Memory B cell (primary cell): ENCODE data around the gene ZCCHC7.
A peak's percentile ranks its signal among the peaks of the same experiment; 100 is the strongest.
"Not testable (repeated sequence)": the region's sequence is repeated elsewhere in the genome, so short reads cannot be mapped to it uniquely, and the experiment has no call there.

Source experiments
- ATAC-seq: fragments of 150-1000 bp; cut with Tn5 transposase; 2 replicates; pipeline ENCODE4 v1.10.0; 2021; ENCODE audit warnings: low read depth, mild to moderate bottlenecking, moderate library complexity
- DNase-seq, 2 donors: peaks; one replicate each; pipeline ENCODE4 v3.0.0; 2022; ENCODE audit warnings: low spot score in 2 of 2
- H3K27ac Mint-ChIP-seq: one replicate; pipeline ENCODE4 v1.8.0; 2022; ENCODE audit warnings: mild to moderate bottlenecking, moderate library complexity, mixed read lengths
- H3K27me3 Mint-ChIP-seq: one replicate; pipeline ENCODE4 v1.8.0; 2022; ENCODE audit warnings: mixed read lengths
- H3K36me3 Mint-ChIP-seq: one replicate; pipeline ENCODE4 v1.8.0; 2022; ENCODE audit warnings: mild to moderate bottlenecking, mixed read lengths
- H3K4me1 Mint-ChIP-seq: one replicate; pipeline ENCODE4 v1.8.0; 2022; ENCODE audit warnings: mixed read lengths
- H3K4me3 Mint-ChIP-seq: one replicate; pipeline ENCODE4 v1.8.0; 2022; ENCODE audit warnings: mild to moderate bottlenecking, moderate library complexity, mixed read lengths
- H3K9me3 Mint-ChIP-seq: one replicate; pipeline ENCODE4 v1.8.0; 2022; ENCODE audit warnings: mixed read lengths

Gene ZCCHC7

DNA sequence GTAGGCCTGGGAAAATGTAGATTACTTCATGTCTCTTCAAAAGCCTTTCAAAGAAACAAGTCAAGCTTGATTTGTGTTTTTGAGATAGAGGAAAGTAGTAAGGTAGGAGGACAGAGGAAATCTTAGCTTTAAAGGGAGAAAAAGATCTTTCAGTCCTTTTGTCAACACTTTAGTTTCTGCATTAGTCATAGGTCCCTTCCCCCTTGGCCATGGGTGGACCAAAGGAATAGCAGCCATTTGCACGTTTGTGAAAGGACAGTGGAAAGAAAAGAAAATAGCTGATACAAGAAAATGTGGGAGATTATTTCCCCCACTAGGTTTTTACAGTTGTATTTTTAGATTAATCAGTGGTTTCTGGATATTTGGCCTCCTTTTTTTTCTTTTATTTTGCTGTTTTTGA, 180.2 kb downstream of the ZCCHC7 start:
- Mint-ChIP-seq H3K27ac (peak overlapping the region; percentile 82), H3K9me3 (no peaks in the 10 kb centered on the region), H3K4me3 (no peak overlapping the region), H3K27me3 (no peaks in the 10 kb centered on the region), H3K4me1 (peaks cover 58% of the 10 kb centered on the region), H3K36me3 (peaks cover 22% of the 10 kb centered on the region)
- ATAC-seq (no peak), DNase-seq (no peak)

DNA sequence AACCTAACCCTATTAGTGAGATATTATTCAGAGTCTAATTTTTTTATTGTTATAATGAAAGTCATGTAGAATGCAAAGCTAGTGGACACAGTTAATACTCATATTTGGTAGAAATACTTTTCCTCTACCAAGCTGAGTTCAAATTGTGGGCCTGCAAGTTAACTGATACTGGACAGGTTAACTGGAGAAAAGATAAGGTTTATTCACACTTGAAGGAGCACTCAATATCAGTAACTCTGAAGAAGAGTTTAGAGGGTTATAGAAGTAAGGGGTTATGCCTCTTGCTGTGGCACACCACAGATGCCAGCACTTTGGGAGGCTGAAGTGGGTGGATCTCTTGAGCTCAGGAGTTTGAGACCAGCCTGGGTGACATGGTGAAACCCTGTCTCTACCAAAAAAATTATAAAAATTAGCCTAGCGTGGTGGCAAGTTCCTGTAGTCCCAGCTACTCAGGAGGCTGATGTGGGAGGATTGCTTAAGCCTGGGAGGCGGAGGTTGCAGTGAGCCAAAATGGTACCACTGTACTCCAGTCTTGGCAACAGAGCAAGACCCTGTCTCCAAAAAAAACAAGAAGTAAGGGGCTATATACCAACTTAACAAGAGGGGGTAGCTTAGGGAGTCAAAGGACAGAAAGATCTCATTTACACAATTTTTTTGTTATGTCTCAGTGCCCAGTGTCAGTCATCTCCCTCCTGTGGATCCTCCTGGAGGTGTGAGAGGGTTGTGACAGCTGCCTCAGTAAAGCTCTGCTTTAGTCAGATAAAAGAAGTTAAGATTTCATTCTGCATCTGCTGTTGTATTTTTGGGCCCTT, 180.9 kb downstream of the ZCCHC7 start:
- Mint-ChIP-seq H3K9me3 (no peaks in the 10 kb centered on the region), H3K4me1 (peaks cover 51% of the 10 kb centered on the region), H3K4me3 (peak overlapping the region; percentile 37), H3K27ac (peak overlapping the region; percentile 74), H3K27me3 (no peaks in the 10 kb centered on the region), H3K36me3 (peaks cover 21% of the 10 kb centered on the region)
- DNase-seq (no peak), ATAC-seq (no peak)

DNA sequence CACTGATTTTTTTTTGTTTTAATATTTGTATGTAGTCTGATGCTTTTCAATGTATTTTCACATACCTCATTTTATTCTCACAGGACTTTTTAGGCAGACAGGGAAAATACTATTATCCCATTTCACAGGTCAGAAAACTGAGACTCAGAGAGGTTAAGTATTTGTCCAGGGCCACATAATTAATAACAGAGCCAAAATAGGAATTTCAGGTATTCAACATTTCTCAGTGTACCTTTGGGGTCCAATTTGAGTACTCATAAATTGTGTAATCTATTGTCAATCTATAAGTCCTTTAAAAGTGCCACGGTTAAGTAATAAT, 181.4 kb downstream of the ZCCHC7 start:
- H3K36me3 Mint-ChIP-seq, result peaks cover 21% of the 10 kb centered on the region
- peaks cover 47% of the 10 kb centered on the region for H3K4me1 Mint-ChIP-seq
- H3K27ac Mint-ChIP-seq, result peak overlapping the region; percentile 74
- H3K4me3 Mint-ChIP-seq, result peak overlapping the region; percentile 24
- H3K9me3 Mint-ChIP-seq, result no peaks in the 10 kb centered on the region
- no peak for DNase-seq
- H3K27me3 Mint-ChIP-seq, result no peaks in the 10 kb centered on the region
- ATAC-seq, result no peak

DNA sequence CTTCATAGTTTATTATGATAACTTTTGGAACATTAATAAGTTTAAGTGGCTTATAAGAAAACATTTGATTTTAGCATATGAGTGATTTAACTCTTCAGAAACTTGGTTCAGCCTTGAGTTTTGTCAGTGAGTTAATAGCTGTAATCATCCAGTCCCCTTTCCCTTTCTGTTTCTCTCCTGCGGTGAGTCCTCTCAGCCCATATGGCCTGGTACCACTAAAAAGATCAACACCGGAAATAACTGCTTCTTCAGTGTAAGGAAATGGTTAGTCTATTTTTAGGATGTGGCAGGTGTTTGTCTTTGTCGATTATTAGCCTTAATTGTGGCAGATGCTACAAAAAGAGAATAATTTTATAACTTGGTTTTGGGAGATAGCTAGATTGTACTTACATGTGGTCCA, 181.9 kb downstream of the ZCCHC7 start:
- peak; percentile 100 for ATAC-seq
- Mint-ChIP-seq H3K27me3 (no peaks in the 10 kb centered on the region), H3K4me1 (peaks cover 47% of the 10 kb centered on the region), H3K4me3 (peak overlapping the region; percentile 56), H3K27ac (peak overlapping the region; percentile 74), H3K36me3 (peaks cover 21% of the 10 kb centered on the region), H3K9me3 (no peaks in the 10 kb centered on the region)
- DNase-seq, result peak in 1 of 2 donors; percentile 65

DNA sequence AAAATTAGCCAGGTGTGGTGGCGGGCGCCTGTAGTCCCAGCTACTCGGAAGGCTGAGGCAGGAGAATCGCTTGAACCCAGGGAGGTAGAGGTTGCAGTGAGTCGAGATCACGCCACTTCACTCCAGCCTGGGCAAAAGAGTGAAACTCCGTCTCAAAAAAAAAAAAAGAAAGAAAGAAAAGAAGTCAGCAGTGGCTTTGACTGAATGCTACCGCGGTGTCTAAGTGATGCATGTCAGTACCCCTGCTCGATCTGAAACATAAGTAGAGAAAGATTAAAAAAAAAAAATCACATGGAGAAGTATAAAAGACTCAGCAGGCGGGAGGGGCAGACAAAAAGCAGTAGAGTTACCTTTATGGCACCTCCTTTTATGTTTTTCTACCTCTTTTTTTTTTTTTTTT, 182.9 kb downstream of the ZCCHC7 start:
- not testable (repeated sequence) for H3K9me3 Mint-ChIP-seq, DNase-seq, H3K27me3 Mint-ChIP-seq
- Mint-ChIP-seq H3K36me3 (peaks cover 21% of the 10 kb centered on the region), H3K4me1 (peaks cover 39% of the 10 kb centered on the region), H3K27ac (peak overlapping the region; percentile 74), H3K4me3 (peak overlapping the region; percentile 56)
- ATAC-seq, result peak; percentile 6

DNA sequence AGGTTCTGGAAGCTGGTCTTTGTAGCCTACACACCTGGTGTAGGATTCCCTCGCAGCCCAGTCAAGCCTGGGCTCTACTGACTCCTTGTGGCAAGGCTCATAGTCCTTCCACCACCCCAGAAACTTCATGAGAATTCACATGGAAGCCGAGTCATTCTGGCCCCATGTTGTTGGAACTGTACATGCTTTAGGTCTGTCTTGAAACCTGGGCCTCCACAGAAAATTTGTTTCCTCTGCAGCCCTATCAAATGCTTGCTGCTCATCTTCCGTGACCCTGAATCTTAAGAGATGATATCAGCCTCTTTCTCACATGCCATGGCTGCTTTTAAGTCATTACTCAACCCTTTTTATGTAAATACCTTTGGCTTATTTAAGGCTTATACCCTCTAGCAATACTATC, 188.8 kb downstream of the ZCCHC7 start:
- DNase-seq (peak in 1 of 2 donors; percentile 43), ATAC-seq (peak; percentile 99)
- H3K4me3 Mint-ChIP-seq, result no peak overlapping the region
- peaks cover 15% of the 10 kb centered on the region for H3K36me3 Mint-ChIP-seq
- H3K4me1 Mint-ChIP-seq, result peaks cover 15% of the 10 kb centered on the region
- H3K27ac Mint-ChIP-seq, result no peak overlapping the region
- H3K9me3 Mint-ChIP-seq, result no peaks in the 10 kb centered on the region
- no peaks in the 10 kb centered on the region for H3K27me3 Mint-ChIP-seq

DNA sequence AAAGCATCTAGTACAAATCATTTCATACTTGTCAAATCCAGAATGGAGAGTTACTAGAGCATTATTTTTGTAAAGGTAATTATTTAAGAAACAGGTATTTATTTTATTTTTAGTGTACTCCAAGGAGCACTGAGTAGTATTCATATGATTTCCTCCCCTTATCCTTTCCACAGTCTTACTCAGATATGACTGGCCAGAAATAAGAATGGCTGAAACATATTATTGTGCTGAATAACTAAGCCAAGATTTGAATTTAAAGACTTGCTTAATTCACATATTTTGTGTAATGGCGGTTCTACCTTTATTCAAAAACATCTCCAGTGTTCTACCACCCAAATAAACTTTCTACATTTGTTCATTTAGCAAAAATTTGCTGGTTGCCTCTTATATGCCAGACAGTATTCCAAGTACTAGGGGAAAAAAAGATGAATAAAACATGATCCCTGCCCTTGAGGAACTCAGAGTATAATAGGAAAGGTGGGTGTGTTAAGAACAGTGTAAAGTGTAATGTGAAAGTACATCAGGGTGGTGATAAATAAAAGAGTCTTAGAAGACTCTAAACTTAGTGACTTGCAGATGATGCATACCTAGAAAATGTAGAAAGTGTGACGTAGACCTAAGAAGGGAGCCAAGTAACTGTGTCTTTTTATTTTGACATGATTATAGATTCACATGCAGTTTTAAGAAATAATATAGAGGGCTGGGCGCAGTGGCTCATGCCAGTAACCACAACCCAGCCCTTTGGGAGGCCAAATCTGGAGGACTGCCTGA, 191.7 kb downstream of the ZCCHC7 start:
- peaks cover 9% of the 10 kb centered on the region for H3K36me3 Mint-ChIP-seq
- ATAC-seq, result no peak
- no peak for DNase-seq

DNA sequence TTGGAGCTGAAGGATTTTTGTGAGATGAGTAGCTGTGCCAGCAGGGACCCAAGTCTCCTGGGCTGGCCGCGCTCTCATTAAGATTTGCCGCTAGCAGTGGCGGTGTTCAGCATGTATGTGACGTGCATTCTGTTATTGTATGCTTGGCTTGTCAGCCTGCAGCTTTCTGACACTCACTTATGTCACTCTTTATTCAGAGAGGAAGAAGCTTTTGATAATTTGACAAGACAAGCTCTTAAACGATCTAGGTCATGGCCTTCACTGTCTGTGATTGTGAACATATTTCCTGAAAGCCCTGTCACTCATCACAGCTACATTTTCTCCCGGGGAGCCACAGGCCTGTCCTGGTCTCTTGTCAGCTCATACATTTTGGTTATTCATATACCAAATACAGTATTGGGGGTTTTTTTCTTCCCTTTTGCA, 203.9 kb downstream of the ZCCHC7 start:
- H3K36me3 Mint-ChIP-seq, result peaks cover 6% of the 10 kb centered on the region
- H3K9me3 Mint-ChIP-seq, result no peaks in the 10 kb centered on the region
- peaks cover 26% of the 10 kb centered on the region for H3K4me1 Mint-ChIP-seq
- ATAC-seq (peak; percentile 86), DNase-seq (peak; percentile 59 to 61)
- H3K4me3 Mint-ChIP-seq, result peak overlapping the region; percentile 70
- H3K27me3 Mint-ChIP-seq, result no peaks in the 10 kb centered on the region
- peak overlapping the region; percentile 99 for H3K27ac Mint-ChIP-seq

More for the DNA sequence above, 191.7 kb downstream of the ZCCHC7 start:
- H3K9me3 Mint-ChIP-seq, result no peaks in the 10 kb centered on the region
- peaks cover 8% of the 10 kb centered on the region for H3K4me1 Mint-ChIP-seq
- no peaks in the 10 kb centered on the region for H3K27me3 Mint-ChIP-seq
- H3K4me3 Mint-ChIP-seq, result no peak overlapping the region
- no peak overlapping the region for H3K27ac Mint-ChIP-seq

DNA sequence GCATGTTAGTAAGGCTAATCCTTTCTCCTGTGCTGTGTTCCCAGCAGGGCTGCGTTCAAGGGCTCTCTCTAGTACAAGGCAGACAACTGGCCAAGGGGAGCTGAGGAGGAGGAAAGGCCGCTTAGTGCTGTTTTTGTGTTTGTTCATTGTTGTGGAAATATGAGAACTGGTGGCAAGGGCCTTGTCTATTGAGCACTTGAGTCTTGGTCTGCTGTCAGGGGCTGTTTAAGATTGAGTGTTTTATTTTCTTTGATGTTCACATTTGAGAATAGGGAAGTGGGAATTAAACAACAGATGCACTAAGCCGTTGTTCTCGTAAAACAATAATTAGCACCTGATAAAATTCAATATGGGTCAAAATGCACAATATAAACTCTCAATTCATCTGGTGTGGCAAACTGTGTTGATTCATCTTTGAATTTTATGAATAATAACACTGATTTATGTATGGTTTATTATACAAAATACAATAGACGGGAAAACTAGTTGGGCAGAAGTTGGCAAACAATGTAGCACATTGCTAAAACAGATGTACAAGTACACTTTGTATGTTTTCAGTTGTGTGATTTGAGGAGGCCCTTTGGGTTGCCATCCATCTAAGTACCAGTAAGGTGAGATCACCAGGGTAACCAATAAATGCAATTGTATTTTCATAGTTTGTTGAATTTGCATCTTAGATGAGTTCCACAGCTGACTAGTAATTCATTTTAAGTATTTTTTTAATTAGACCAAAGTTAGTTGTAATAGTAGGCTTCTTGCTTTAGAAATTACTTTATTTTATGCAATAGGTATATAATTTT, 204.5 kb downstream of the ZCCHC7 start:
- DNase-seq (peak in 1 of 2 donors; percentile 36), ATAC-seq (peak; percentile 67)
- no peaks in the 10 kb centered on the region for H3K27me3 Mint-ChIP-seq
- H3K9me3 Mint-ChIP-seq, result no peaks in the 10 kb centered on the region
- peaks cover 28% of the 10 kb centered on the region for H3K4me1 Mint-ChIP-seq
- H3K4me3 Mint-ChIP-seq, result peak overlapping the region; percentile 70
- peak overlapping the region; percentile 99 for H3K27ac Mint-ChIP-seq
- peaks cover 7% of the 10 kb centered on the region for H3K36me3 Mint-ChIP-seq

DNA sequence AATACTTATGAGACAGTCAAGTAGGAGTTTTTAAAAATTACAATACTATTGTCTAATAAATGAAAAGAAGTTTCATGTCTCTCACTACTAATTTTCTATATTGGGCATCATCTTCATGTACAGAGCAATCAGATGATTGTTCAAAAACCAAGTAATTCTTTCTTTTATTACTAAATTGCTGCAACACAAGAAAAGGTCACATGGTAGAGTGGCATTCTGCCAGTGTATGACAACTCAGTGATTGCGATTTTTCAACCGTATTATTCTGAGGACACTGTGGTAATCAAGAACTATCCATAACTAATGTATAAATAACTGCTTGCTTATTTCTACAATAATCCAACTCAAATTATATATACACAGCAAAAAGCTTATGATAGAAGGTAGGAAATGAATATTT, 205.4 kb downstream of the ZCCHC7 start:
- H3K27ac Mint-ChIP-seq, result no peak overlapping the region
- peaks cover 1% of the 10 kb centered on the region for H3K36me3 Mint-ChIP-seq

DNA sequence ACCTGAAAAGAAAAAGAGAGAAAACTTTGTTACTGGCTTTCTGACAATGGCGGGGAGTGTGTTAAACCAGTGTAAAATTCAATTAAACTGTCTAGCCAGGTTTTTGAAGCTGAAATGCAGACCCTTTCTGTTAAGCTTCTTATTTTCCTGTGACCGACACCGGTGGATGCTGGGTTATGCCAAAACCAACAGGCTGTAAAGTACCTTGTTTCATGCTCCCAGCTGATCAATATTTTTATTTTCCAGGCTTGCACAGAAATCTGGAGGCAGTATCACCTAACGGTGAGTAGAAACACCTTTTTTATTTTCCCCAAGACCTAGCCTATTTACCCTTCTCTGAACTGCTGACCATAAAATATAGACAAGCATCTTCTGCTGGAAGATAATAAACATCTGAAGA, 207.2 kb downstream of the ZCCHC7 start:
- H3K27ac Mint-ChIP-seq, result peak overlapping the region; percentile 86
- H3K9me3 Mint-ChIP-seq, result no peaks in the 10 kb centered on the region
- peak overlapping the region; percentile 61 for H3K4me3 Mint-ChIP-seq
- peaks cover 1% of the 10 kb centered on the region for H3K36me3 Mint-ChIP-seq
- no peaks in the 10 kb centered on the region for H3K27me3 Mint-ChIP-seq
- H3K4me1 Mint-ChIP-seq, result peaks cover 24% of the 10 kb centered on the region
- DNase-seq (no peak), ATAC-seq (no peak)

More for the DNA sequence above, 205.4 kb downstream of the ZCCHC7 start:
- ATAC-seq (no peak), DNase-seq (no peak)
- Mint-ChIP-seq H3K4me1 (peaks cover 28% of the 10 kb centered on the region), H3K27me3 (no peaks in the 10 kb centered on the region), H3K9me3 (no peaks in the 10 kb centered on the region), H3K4me3 (no peak overlapping the region)

DNA sequence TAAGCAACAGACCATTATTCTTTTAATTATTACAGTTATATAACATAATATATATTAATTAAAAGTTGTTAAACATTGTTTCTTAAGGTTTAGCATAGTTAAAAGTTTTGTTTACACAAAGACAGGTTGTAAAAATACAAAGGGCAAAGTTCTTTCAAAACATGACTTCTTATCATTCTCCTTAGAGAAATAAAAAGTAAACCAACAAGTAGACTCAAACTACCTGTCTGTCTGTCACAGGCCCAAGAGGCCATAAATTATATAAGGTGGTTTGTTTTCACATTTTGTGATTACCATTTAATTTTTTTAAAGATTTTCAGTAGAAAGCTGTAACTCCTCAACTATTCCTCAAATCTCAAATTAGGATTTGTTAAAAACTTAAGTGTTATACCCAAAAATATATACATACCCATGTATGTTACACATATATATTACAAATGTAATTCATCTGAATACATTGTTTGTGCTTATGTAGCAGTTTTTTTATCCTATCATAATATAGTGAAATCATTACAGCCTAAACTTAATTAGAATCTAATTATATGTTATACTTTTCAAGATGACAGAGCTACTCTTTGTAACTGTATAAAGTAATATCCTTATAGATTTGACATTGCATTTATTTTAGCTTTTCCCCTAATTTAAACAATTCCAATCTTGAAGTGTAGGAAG, 208.3 kb downstream of the ZCCHC7 start:
- no peak overlapping the region for H3K27ac Mint-ChIP-seq
- H3K9me3 Mint-ChIP-seq, result no peaks in the 10 kb centered on the region
- H3K36me3 Mint-ChIP-seq, result peaks cover 1% of the 10 kb centered on the region
- ATAC-seq (no peak), DNase-seq (no peak)
- peaks cover 24% of the 10 kb centered on the region for H3K4me1 Mint-ChIP-seq
- H3K4me3 Mint-ChIP-seq, result no peak overlapping the region
- no peaks in the 10 kb centered on the region for H3K27me3 Mint-ChIP-seq

DNA sequence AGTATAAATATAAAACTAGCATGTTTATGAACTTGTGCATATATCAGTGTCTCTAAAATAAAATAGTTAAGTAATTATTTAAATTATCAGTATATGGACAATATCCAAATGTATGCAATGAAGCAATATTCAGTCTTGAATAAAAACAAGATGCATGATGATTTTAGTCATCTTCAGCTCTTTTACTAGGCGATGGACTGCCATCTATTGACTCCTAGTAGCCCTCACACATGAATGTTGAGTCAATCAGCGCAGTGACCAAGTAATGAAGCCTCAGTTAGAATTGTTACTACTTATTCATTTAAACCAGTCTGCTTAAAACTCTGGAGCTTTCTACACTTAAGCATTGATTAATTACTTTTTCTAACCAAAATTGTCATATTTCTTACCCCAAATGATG, 209.2 kb downstream of the ZCCHC7 start:
- DNase-seq, result peak in 1 of 2 donors; percentile 41
- Mint-ChIP-seq H3K27me3 (no peaks in the 10 kb centered on the region), H3K9me3 (no peaks in the 10 kb centered on the region), H3K36me3 (peaks cover 1% of the 10 kb centered on the region), H3K4me3 (no peak overlapping the region), H3K27ac (no peak overlapping the region), H3K4me1 (peaks cover 18% of the 10 kb centered on the region)
- peak; percentile 50 for ATAC-seq
